Stimulated activated CD4-positive, alpha-beta T cell treated with anti-CD3 and anti-CD28 coated beads, TNF-alpha, amount 100 ng/mL, for 24 hours (primary cell): ENCODE data around the gene SLC39A5.
"Not testable (repeated sequence)": the region's sequence is repeated elsewhere in the genome, so short reads cannot be mapped to it uniquely, and the experiment has no call there.

Experiments
- DNase-seq, 3 experiments: peaks; one replicate each; pipeline ENCODE4 v3.0.0-alpha.2; 2020; ENCODE audit warnings: low read depth in 3 of 3

SLC39A5 gene

DNA sequence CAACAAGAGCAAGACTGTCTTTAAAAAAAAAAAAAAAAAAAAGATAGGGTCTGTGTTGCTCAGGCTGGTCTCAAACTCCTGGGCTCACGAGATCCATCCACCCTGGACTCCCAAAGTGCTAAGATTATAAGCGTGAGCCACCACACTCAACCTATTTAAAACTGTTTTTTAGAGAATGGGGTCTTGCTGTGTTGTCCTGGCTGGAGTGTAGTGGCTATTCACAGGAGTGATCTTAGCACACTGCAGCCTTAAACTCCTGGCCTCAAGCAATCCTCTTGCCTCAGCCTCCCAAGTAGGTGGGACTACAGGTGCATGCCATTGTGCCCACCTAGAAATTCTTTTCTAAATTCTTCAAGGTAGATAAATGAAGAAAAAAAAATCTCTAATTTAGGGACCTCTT is 44.4 kb downstream of the SLC39A5 start:
- no peak for DNase-seq

GRCh38 chr12:56278905-56279304 is 49.1 kb downstream of the SLC39A5 start:
- no peak for DNase-seq

- DNase-seq, result no peak
Observed at GRCh38 chr12:56280849-56281248, 51.0 kb downstream of the SLC39A5 start.

DNA sequence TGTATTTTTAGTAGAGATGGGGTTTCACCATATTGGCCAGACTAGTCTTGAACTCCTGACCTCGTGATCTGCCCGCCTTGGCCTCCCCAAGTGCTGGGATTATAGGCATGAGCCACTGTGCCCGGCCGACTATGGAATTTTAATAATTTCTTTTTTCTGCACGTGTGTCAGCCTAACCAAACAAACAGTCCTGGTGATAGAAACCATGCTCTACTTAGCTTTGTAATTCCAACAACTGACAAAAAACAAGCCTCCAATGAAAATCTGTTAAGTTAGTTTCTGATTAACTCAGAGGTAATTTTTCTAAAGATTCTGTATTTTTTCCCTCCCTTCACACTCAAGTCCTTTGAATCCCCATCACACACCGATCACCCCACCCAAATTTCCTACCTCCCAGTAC is 52.2 kb downstream of the SLC39A5 start:
- no peak for DNase-seq

- no peak for DNase-seq
Observed at GRCh38 chr12:56282579-56282978, 52.7 kb downstream of the SLC39A5 start.

GRCh38 chr12:56284263-56284662 is 54.4 kb downstream of the SLC39A5 start:
- DNase-seq, result not testable (repeated sequence)

DNA sequence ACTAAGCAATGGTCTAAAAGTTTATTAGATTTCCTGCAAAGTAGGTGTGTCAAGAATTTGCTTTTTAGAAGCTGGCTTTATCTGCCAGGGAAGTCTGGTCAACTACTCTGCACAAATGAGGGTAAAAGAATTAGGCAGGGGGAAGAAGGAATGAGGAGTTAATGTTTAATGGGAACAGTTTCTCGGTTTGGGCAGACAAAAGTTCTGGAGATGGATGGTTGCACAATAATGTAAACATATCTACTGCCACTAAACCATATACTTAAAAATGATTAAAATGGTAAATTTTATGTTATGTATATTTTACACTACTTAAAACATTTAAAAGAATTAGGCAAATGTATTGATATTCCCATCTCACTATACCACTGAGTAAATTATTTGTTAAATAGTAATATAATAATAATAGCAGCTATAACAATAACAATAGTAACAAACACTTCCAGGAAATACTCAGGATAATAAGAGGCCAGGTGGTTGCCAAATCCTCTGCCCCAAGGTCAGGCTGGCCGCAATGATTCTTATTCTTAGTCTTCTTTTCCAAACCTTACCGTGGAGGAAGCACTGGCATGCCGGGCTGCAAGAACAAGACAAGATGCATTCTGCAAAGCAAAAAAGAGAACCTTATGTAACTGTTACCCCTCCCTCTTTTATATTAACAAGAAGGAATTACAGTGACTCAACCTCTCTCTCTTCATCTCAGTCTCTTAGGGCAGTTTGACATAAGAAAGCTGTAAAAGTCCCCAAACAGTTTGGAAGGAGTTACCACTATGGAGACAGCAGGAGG is 56.4 kb downstream of the SLC39A5 start:
- DNase-seq, result no peak
